Neutrophil (primary cell): Measurements from ENCODE around the gene MAP1LC3B.

Experiments used
- H3K27ac ChIP-seq: fragments of 200-600 bp; sonication (generic); 2 replicates; pipeline ENCODE4 v1.5.1; 2016; ENCODE audit warnings: mild to moderate bottlenecking, moderate library complexity
- H3K27me3 ChIP-seq: fragments of 200-600 bp; sonication (generic); 2 replicates; pipeline ENCODE4 v1.6.0; 2016; ENCODE audit warnings: mild to moderate bottlenecking
- H3K36me3 ChIP-seq: fragments of 200-600 bp; sonication (generic); 2 replicates; pipeline ENCODE4 v1.5.1; 2017
- H3K4me1 ChIP-seq, 2 experiments: fragments of 200-600 bp in 1 of 2; sonication (generic) in 1 of 2; 1 replicate in 1 of 2; 2 replicates in 1 of 2; pipeline versions ENCODE4 v1.5.1 to v1.6.1; 2013 to 2016; ENCODE audit warnings: low read depth in 1 of 2, low read length in 1 of 2, mild to moderate bottlenecking in 1 of 2, moderate library complexity in 1 of 2; ENCODE audit not compliant: control insufficient read depth in 1 of 2, insufficient read depth in 1 of 2
- H3K4me3 ChIP-seq, 2 experiments: fragments of 200-600 bp in 1 of 2; sonication (generic) in 1 of 2; 1 replicate in 1 of 2; 2 replicates in 1 of 2; pipeline ENCODE4 v1.5.1; 2013 to 2016; ENCODE audit warnings: low read depth in 1 of 2, low read length in 1 of 2, mild to moderate bottlenecking in 1 of 2, moderate library complexity in 1 of 2
- H3K9me3 ChIP-seq: fragments of 200-600 bp; sonication (generic); 2 replicates; pipeline ENCODE4 v1.5.1; 2016
- CTCF ChIP-seq: fragments of 200-600 bp; sonication (generic); IDR thresholded peaks from 2 replicates; pipeline ENCODE4 v1.5.1; 2016; ENCODE audit warnings: antibody characterized with exemption

MAP1LC3B gene

GRCh38 chr16:87446479-87446878 lies 54.3 kb downstream of the MAP1LC3B start:
- no peak for TF ChIP-seq CTCF
- no peaks in the 10 kb centered on the region for H3K27me3 ChIP-seq
- peaks cover 20% of the 10 kb centered on the region for H3K36me3 ChIP-seq
- no peak overlapping the region for H3K4me3 ChIP-seq
- H3K27ac ChIP-seq = no peak overlapping the region
- H3K9me3 ChIP-seq = no peaks in the 10 kb centered on the region
- no peaks in the 10 kb centered on the region for H3K4me1 ChIP-seq

GRCh38 chr16:87447323-87447722 lies 55.2 kb downstream of the MAP1LC3B start:
- Histone ChIP-seq H3K4me3 (no peak overlapping the region), H3K4me1 (no peaks in the 10 kb centered on the region), H3K27ac (no peak overlapping the region), H3K36me3 (peaks cover 28% of the 10 kb centered on the region), H3K9me3 (no peaks in the 10 kb centered on the region), H3K27me3 (no peaks in the 10 kb centered on the region)
- no peak for TF ChIP-seq CTCF

- no peak overlapping the region for H3K4me3 ChIP-seq
- peaks cover 36% of the 10 kb centered on the region for H3K36me3 ChIP-seq
- H3K27ac ChIP-seq = no peak overlapping the region
- H3K27me3 ChIP-seq = no peaks in the 10 kb centered on the region
- TF ChIP-seq CTCF = no peak
- H3K4me1 ChIP-seq = no peaks in the 10 kb centered on the region
- no peaks in the 10 kb centered on the region for H3K9me3 ChIP-seq
Measured at GRCh38 chr16:87448866-87449265, 56.7 kb downstream of the MAP1LC3B start.

GRCh38 chr16:87451563-87452210 lies 59.6 kb downstream of the MAP1LC3B start:
- TF ChIP-seq CTCF = no peak
- Histone ChIP-seq H3K27ac (no peak overlapping the region), H3K4me1 (no peaks in the 10 kb centered on the region)

GRCh38 chr16:87453326-87453725 lies 61.2 kb downstream of the MAP1LC3B start:
- Histone ChIP-seq H3K9me3 (no peaks in the 10 kb centered on the region), H3K36me3 (peaks cover 39% of the 10 kb centered on the region), H3K27ac (no peak overlapping the region), H3K27me3 (no peaks in the 10 kb centered on the region), H3K4me1 (no peaks in the 10 kb centered on the region), H3K4me3 (no peak overlapping the region)
- TF ChIP-seq CTCF = no peak

More at GRCh38 chr16:87451563-87452210, 59.6 kb downstream of the MAP1LC3B start:
- Histone ChIP-seq H3K27me3 (no peaks in the 10 kb centered on the region), H3K9me3 (no peaks in the 10 kb centered on the region), H3K36me3 (peaks cover 40% of the 10 kb centered on the region), H3K4me3 (no peak overlapping the region)
